GM19468 (cell line): ENCODE data around the gene CDH23.

Experiments
- ATAC-seq: cut with Tn5 transposase; IDR thresholded peaks from one replicate; pipeline ENCODE4 v1.9.1; 2021; ENCODE audit warnings: mild to moderate bottlenecking, moderate library complexity, moderate number of reproducible peaks; ENCODE audit not compliant: unreplicated experiment; ENCODE audit errors: extremely low read depth

CDH23 gene

GRCh38 chr10:71753960-71754505 is 357.3 kb downstream of the CDH23 start:
- ATAC-seq = no peak

DNA sequence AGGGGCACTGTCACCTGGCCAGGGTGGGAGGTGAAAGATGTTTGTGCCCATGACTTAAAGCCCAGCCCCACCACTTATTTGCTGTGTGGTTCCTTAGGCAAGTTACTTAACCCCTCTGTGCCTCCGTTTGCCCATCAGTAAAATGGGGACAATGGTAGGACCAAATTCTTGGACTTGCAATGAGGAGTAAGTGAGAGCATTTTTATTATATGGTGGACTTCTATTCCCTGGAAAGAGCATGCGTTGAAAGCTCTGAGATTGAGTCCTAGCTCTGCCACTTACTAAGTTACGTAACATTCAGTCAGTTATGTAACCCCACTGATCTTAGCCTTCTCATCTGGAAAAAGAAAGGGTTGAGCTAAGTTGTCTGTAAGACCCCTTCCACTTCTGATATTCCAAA is 357.8 kb downstream of the CDH23 start:
- no peak for ATAC-seq

- no peak for ATAC-seq
These were observed 358.6 kb downstream of the CDH23 start for GRCh38 chr10:71755179-71755879.

DNA sequence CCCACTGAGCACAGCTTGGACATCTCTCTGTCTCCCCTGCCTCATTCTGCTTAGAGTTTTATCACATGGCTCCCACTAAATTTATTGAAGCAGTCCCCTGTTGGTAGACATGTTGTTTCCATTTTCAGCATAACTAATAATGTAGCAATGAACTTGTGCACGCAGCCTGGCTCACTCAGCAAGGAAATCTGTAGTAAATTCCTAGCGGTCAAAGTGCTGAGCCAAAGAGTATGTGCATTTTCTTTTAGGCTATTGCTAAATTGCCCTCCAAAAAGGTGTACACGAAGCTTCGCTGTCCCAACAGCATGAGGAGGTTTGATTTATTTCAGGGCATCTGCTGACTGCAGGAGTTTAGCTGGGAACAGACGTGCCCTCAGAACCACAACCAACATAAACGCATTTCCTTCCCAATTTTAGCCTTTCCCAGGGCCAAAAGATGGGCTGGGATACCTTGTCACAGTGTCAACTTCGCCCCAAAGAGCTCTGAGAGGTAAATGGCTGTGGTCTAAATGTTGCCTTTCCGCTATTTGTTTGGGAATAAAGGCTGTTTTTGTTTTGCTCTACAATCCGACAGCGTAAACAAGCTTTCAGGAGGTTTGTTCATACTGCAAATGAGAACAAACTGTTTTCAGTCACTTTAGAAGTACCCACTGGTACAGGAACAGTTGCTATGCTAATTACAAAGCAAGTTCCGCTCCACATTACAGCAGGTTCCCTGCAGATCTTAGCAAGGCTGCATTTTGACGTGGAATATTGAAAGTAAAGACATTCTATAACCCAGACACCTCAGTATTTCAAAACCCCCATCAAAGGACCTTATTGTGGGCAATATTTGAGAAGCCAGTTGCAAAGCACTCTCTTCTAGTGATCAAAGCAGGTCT is 359.8 kb downstream of the CDH23 start:
- no peak for ATAC-seq

DNA sequence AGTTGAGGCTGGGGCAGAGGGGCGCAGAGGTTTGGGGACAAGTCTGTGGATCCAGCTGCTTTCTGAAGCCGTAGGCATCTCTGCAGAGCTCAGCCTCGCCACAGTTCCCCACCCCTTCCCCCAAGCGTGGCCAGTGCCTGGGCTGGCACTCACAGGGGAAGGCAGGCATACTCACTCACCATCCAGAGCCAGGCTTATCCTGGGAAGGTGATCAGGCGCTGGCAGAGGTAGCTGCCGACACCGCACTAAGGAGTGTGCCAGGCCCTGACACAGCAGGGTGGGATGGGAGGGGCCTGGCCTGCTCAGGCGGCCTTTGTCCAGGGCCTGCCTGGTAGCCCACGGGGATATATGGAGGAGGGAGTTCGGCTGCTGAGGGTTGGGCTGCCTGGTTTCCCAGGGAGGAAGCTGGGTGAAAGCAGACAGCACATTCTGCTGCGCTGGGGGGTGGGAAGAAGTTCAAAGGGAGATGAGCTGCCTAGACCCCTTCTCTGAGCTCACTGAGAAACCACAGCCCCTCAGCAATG is 360.7 kb downstream of the CDH23 start:
- no peak for ATAC-seq

DNA sequence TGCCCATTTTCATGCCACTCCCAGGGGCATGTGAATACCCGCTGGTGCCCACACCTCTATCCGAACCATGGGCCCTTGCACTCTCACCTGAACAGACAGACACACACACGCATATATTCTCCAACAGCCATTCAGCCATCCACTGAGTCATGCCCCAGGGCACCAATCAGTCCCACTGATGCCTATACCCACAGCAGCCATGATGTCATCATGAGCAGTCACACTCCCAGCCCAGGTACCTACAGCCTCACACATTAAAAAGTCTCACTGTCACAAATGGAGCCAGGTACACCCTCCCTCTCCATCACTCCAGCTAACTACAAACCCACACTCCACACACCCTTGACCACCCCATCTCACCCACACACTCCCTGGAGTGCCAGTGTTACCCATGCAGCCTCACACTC is 364.4 kb downstream of the CDH23 start:
- ATAC-seq = no peak

- no peak for ATAC-seq
These were observed 364.9 kb downstream of the CDH23 start for GRCh38 chr10:71761541-71762113.

DNA sequence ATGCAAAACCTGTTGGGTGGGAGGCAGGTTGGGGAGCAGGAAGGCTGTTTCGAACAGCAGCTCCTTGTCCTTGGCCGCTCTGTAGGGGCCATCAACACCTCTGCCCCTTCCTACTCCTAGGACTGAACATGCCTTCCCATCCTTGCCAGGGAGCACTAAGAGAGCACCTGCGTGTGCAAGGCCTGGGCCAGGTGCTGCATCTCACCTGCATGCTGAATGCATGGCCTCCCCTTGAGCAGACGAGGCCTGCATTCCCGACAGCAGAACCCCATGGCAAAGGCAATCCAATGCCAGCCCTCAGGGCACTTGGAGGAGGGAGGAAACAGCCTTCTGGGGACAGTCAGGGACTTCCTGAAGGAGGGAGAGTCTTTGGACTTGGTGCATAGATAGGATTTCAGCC is 365.6 kb downstream of the CDH23 start:
- no peak for ATAC-seq

- no peak for ATAC-seq
These were observed 366.8 kb downstream of the CDH23 start for GRCh38 chr10:71763352-71764127.

GRCh38 chr10:71765176-71765904 is 368.6 kb downstream of the CDH23 start:
- no peak for ATAC-seq

- no peak for ATAC-seq
These were observed 369.4 kb downstream of the CDH23 start for GRCh38 chr10:71765906-71766716.

- no peak for ATAC-seq
These were observed 370.1 kb downstream of the CDH23 start for GRCh38 chr10:71766717-71767419.

DNA sequence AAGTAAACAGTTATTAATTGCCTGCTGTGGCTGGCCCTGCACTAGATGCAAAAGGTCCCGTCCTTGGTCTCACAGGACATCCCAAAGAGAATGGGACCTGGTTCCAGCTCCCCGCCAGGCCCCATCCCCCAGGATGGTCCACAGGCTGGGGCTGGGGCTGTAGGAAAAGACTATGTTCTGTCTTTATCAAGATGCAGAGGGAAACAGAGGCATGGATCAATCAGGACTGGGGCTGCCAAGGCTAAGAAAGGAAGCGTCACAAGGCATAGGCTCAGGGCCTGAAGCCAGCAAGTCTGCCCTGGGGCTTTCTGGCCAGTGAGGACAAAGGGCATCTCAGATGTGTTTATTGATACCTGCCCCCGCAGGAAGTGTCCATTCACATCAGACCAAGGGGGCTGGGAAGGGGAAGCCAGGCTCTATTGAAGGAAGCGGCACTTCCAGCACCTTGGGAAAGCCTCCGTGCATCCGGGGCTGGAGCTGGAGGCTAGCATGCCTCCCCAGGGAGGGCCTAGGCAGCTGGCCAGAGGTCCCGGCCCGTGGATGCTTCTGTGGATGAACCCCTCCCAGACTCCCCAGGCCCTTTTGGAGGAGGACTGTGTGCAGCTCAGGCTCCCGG is 370.8 kb downstream of the CDH23 start:
- no peak for ATAC-seq

DNA sequence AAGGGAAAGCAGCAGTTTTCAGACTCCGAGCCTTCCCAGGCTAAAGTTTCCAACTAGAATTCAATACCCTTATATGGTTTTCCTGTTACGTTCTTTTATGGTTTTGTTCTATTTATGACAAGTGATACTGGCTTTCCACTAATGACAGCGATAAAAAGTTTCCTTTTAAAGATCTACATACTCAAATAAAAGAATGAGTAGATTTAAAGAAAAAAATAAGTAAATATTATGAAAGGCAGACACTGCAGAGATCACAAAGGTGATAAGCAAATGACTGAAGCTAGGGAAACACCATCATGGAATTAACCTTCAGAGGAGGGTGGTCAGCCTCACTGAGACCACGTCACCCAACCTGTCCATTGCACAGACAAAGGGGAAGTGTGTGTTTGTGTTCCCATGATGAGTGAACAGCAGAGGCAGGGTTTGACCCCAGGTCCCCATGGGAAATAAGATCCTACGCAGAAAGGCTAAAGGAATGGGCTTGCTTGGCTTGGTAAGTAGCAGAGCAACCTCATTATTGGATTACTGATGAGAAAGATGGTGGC is 372.6 kb downstream of the CDH23 start:
- ATAC-seq = no peak

DNA sequence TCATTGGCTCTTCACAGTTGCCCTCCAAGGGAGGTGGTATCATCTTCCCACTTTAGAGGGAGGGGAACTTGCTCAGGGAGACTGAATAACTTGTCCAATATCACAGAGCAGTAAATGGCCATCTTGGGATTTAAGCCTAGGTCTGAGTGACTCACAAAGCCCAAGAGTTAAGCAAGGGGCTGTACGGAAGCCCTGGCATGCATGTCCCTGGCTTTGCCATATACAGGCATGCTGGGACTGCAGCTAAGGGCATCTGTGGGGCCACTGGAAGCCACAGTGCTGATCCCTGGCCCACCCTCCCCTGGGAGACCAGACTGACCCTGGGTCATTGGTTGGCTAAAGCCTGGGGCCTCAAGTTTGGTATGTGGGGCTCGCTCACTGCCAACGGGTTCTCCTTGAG is 373.5 kb downstream of the CDH23 start:
- ATAC-seq = no peak

DNA sequence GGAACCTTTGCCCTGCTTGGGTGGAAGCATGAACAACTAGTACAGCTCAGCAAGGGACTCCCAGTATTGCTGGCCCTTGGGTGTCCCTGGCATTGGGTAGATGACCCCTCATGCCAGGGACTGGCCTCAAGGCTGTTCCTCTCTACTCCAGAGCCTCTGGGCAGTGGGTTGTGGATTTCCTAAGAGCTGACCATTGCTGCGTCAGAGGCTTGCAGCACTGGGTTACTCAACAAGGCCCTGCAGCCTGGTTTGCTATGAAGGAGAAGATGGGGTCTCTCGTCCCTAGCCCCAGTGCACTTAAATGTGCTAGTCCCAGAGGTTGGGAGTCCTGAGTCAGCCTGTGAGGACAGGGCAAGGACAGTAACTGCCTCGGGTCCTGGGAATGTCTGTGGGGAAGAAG is 374.1 kb downstream of the CDH23 start:
- no peak for ATAC-seq

DNA sequence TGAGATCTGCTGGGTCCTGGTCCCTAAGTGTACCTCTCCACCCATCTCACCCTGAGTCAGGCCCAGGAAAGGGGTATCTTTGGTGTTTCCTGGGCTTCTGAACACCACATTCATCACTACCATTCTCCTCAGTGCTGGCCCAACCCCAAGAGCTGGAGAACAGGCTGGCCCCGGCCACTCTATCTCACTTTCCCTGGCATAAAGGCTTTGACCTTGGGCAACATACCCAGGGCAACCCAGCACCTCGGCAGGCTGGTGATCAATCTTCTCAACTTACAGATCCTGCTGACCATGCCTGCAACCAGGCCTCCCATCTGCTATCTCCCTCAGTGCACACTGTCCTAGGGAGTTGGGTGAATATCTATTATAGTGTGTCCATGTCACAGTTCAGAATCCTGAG is 374.5 kb downstream of the CDH23 start:
- no peak for ATAC-seq
